GM19455 (cell line): ENCODE measurements around the gene ARSH.
"Not testable (repeated sequence)": the region's sequence is repeated elsewhere in the genome, so short reads cannot be mapped to it uniquely, and the experiment has no call there.

ENCODE experiments used
- ATAC-seq: cut with Tn5 transposase; IDR thresholded peaks from one replicate; pipeline ENCODE4 v1.9.1; 2021; ENCODE audit not compliant: unreplicated experiment

Gene ARSH

GRCh38 chrX:3037218-3037617, 30.9 kb downstream of the ARSH start:
- no peak for ATAC-seq

- ATAC-seq: no peak
Observed at GRCh38 chrX:3044196-3044595, 37.9 kb downstream of the ARSH start.

DNA sequence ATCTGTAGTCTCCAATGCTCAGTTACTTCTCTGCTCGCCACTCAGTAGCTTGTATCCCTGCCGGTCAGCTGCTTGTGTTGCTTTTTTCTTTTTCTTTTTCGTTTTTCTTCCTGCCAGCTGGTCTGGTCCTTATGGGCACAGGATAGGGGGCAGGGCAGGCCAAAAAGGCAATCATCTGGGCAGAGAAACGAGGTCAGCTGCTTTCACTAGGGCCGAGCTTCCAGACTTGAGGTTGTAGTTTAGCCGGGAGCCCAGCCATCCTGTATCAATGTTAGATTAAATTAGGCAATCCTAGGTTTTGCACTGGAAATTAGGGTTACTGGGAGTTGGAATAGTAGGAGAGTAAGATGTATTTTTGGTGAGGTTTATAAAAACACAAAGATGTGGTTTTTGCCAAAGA, 38.3 kb downstream of the ARSH start:
- no peak for ATAC-seq

DNA sequence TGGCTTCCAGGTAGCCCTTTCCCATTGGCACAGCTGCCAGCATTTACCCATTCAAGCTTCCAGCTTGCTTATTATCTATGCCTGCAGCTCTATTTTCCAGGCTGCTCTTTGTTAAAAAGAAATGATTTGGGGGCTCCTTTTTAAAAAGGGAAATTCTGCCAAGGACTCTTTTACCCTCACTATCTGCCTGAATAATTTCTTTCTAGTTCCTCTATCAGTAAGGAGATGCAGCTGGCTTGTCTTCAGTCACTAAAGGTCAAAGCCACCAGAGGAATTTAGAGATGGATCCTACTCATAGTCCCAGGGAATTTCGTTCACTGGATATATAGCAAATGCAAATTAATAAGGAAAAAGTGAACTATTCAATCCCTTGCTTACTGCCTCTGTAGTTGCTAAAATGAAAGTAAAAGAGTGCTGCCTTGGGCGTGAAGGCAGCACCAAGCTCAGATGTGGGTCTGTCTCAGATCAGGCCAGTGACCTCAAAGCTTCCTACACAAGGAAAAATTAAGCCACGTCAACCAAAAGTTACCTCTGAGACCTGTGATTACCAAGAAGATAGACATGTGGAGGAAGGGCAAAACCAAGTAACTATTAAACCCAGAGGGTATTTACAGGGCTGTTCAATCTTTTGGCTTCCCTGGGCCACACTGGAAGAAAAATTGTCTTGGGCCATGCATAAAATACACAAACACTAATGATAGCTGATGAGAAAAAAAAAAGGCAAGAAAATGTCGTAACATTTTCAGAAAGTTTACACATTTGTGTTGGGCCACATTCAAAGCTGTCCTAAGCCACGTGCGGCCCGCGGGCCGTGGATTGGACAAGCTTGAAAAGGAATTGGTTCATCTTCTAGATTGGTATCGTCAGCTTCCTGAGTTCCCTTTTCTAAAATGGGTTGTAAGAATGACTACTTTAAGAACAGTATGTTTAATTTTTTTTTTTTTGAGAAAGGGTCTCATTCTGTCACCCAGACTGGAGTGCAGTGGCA, 40.2 kb downstream of the ARSH start:
- no peak for ATAC-seq

DNA sequence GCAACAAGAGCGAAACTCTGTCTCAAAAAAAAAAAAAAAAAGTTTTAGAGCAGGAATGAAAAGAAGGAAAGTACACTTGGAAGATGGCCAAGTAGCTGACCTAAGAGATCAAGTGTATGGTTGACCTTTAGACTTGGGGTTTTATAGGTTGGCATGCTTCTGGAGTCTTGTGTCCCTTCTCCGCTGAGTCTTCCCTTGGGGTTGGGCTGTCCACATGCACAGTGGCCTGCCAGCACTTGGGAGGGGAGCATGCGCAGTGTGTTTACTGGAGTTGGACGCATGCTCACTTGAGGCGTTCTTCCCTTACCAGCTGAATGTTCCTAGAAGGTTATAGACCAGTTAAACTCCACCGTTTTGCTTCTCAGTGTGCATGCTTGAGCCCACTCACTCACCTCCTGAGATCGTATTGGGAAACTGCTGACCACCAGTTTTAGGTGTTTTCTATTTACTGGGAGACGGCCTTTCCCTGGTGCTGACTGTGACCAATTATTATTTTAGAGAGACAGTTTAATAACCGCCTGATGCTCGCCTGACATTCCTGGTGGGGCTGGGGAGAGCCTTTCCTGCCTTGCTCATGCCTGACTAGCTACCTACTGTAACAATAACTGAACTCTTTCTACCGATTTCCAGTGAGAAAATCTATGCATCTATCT, 44.3 kb downstream of the ARSH start:
- not testable (repeated sequence) for ATAC-seq

DNA sequence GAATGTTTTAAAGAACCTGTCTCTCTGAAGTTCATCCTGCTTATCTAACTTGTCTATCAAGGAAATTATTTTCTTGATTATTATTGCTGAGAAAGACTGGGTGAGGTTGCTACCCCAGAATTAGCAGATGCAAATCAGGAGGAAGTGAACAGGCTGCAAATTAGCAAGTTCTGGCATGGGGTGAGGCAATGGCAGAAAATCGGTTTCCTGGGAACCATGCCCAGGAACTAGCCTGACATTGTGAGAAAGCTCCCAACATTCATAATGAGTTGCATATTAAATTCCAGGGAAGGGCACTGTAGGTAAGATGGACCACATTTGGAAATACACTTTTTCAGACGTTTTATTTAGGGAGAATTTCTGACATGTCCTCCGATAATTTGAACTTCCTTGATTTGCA, 46.5 kb downstream of the ARSH start:
- ATAC-seq: no peak

GRCh38 chrX:3066555-3066954, 60.2 kb downstream of the ARSH start:
- ATAC-seq: no peak

DNA sequence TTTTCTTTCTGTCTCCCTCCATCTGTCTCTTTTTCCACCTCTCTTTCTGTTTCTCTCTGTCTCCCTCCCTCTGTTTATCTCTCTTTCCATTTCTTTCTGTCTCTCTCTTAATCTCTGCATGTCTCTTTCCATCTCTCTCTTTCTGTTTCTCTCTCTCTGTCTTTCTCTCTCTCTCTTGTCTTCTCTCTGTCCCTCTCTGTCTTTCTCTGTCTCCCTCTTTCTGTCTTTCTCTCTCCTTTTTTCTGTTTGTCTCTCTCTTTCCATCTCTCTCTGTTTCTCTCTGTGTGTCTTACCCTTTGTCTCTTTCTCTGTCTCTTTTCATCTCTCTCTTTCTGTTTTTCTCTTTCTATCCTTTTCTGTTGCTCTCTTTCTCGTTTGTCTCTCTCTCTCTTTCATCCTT, 69.6 kb downstream of the ARSH start:
- ATAC-seq: no peak

DNA sequence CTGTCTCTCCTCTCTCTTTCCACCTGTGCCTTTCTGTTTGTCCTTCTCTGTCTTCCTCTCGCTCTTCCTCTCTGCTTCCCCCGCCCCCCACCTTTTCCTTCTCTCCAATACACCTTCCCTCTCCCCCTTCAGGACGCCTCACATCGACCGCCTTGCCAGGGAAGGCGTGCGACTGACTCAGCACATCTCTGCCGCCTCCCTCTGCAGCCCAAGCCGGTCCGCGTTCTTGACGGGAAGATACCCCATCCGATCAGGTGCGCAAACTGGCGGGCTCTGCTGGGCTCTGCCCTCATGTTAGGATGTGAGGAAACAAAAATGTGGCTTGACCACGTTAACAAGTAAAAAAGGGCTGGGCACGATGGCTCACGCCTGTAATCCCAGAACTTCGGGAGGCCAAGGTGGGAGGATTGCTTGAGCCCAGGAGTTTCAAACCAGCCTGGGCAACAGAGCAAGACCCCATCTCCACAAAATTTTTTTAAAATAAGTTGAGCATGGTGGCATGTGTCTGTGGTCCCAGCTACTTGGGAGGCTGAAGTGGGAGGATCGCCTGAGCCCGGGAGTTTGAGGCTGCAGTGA, 70.2 kb downstream of the ARSH start:
- ATAC-seq: no peak
